Measurements from ENCODE around the gene SHCBP1L.

Gene SHCBP1L

DNA sequence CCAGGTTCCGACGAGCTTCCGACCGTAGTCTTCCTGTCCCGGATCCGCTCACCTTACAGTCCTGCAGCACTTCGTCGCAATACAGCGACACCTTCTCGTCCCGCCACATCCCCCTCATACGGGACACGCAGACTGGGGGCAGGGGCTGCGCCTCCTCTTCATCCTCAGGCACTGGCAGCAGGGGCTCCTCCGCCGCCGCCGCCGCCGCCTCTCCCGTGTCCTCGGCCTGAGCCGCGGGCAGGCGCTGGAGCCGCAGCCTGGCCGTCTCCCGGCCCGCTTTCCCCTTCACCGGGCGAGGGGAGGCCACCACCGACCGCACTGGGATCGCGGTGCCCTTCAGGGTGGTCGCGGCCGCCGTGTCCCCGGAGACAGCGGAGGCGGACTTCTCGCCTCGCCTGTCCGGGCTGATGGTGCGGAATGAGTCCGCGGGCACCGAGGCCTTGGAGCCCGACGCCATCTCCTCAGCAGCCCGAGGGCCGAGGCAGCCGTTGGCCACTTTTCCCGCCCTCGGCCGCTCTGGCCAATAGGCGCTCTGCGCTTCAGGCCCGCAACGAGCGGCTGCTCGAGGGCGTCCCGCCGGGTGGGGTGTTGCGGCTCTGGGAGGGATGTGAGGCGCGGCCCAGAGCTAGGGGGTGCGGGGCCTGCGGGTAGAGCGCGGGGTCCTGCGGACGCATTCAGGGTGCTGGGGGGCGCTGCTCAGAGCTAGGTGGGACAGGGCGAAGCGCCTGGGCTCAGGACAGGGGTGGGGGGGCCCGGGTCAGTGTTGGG is at the start of gene SHCBP1L:
Gene SHCBP1L (minus strand): TSS at position 490 of the 768 bp plus-strand sequence. CDS start 33 bp downstream, at position 457.
- no peak for DNase-seq

DNA sequence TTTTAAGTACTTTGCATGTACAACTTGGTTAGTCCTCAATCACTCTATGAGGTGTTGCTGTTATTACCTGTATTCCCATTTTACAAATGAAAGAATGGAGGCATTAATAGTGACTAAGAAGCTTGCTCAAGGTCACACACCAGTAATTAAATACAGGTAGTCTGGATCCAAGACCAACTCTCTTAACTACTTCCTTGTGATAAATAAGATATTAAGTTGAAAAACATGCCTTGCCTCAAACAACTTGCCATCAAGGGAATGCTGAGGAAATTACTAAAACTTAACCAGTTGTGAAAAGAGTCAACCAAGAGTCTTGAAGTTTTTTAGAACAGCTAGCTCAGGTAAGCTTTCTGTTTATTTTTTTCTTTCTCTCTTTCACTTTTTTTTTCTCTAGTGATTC is 49.3 kb upstream of the SHCBP1L start:
- no peak for DNase-seq

DNA sequence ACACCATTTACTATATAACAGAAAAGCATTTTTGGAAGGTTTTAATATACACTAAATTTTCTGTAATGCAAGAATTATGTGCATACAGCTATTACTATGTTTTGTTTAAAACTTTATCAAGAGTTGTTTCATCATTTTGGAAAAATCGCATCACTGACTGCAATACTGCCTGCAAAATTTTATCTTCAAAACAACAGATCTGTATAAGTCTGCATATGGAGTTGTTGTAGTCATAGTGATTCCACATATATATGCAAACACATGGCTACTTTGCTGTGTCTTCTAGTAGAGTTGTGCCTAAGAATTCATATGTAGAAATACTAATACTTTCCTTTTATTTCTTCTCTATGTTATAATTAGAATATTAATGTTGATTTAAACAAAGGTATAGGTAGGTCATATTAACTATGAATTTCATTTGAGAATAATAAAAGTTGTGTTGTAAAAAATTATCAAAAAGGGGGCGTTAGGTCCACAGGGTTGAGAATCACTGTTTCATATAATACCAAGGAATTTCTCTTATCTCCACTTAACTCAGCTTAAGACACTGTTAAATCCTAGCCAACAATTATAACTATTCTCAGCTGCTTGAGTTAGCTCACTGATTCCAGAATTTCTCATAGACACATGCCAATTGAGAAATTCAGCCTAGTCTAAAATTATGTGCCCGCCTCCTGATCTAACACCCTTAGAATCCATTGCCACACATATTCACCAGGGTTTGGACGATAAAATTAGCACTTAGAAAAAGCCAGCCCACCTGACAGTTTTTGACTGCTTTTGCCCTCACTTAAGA is 47.4 kb upstream of the SHCBP1L start:
- DNase-seq, result no peak

DNA sequence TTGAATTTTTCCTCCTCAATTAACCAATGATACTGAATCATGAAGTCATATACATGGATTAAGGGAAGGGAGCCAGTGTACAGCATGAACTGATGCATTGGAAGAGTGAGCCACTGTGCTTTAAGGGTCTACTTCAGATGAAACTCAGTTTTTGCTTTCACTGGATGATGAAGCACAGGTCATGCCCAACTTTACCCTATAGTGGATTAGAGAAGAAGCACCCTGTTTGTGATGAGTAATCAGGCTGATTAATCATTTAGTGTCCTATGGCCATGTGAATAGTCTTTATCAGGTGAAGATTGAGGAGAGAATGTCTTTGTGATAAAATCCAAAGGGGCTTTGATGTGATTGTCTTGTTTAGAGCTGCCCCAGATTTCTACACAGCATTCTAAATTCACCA is 45.5 kb upstream of the SHCBP1L start:
- DNase-seq, result no peak

DNA sequence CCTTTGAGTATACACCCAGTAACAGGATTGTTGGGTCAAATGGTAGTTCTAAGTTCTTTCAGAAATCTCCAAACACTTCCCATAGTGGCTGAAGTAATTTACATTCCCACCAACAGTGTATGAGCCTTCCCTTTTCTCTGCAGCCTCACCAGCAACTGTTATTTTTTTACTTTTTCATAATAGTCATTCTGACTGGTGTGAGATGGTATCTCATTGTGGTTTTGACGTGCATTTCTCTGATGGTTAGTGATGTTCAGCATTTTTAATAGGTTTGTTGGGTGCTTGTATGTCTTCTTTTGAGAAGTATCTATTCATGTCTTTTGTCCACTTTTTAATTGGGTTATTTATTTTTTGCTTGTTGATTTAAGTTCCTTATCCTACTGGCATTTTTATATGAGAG is 43.9 kb upstream of the SHCBP1L start:
- no peak for DNase-seq

DNA sequence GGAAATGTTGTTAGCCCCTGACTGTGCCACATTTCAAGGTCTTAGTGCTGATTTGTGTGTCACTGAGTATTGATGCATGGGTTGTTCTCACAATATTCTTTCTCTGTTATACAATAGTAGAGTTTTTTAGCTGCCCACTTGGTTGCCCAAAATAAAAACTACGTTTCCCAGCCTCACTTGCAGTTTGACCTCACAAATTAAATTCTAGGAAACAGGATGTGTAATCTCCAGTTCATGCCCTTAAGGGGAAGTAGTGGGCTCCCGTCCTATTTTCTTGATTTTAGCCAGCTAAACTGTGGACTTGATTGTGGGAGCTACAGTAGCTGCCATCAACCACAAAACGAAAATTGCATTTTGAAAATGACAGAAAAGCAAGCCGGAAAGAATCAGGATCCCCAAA is 42.9 kb upstream of the SHCBP1L start:
- DNase-seq, result no peak

DNA sequence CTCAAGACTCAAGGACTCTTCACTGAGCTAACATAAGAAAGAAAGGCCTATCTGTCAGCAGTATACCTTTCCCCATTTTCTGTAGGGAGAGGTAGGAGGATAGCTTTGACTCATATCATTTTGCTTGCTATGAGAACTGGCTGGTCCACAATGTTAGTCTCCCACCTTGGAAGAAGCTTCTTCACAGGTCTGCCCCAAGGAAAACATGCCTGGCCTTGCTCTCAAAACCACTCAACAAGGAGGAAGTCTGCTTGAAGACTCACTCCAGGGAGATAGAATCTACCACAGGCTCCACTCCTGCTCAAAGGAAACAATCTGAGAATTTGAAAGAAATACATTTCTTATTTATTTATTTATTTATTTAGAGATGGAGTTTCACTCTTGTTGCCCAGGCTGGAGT is 40.8 kb upstream of the SHCBP1L start:
- no peak for DNase-seq

DNA sequence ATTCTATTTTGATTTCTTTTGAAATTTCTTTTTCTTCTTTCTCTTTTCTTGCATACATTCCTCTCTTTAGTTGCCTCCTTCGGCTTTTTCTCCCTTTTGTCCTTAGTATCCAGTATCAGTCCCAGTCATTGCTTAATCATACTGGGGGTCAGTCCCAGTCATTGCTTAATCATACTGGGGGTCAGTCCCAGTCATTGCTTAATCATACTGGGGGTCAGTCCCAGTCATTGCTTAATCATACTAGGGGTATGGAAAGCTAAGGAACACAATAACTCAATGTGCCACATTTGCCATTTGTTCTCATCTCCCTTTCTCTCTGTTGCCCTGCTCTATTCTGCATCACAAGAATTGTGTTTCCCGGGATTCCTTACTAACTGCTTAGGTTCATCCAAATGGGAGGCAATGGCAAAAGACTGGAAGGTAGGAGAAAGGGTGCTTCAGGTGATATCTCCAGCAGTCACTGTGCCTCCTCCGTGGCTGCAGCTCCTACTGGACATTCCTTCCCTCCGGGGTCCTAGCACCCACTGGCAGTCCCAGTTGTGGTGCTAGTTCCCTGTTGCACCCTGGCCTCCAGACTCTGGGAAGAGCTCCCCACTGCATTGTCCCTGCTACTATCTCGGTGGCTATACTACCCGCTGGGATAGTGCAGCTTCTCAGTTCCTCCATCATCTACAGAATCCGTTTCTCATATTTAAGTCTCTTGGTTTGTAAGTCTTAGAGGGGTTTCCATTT is 37.6 kb upstream of the SHCBP1L start:
- no peak for DNase-seq

DNA sequence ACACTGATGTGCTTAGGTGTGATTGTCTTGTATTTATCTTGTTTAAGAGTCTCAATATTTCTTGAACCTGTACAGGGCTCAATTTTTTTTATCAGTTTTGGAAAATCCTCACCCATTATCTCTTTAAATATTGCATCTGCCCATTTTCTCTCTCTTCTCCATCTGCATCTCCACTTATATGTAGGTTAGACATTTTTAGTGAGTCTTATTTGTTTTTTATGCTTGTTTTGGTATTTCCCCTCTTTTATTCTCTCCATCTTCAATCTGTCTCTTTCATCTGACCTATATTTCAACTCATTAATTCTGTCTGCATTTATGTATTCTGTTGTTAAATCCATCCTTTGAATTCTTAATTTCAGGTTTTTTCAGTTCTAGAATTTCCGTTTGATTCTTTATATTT is 32.9 kb upstream of the SHCBP1L start:
- no peak for DNase-seq

DNA sequence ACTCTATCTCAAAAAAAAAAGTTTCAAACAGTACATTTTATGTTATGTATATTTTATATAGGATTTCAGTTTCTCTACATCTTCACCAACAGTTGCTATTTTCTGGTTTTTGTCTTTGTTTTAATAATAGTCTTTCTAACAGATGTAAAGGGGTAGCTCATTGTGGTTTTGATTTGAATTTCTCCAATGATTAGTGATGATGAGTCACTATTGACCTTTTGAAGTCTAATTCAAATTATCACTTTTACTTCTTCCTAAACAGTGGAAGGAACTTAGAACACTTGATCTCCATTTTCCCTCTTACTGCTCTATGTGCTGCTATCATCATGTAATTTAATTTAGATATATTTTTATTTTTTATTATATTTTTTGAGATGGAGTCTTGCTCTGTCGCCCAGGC is 31.7 kb upstream of the SHCBP1L start:
- DNase-seq, result no peak

DNA sequence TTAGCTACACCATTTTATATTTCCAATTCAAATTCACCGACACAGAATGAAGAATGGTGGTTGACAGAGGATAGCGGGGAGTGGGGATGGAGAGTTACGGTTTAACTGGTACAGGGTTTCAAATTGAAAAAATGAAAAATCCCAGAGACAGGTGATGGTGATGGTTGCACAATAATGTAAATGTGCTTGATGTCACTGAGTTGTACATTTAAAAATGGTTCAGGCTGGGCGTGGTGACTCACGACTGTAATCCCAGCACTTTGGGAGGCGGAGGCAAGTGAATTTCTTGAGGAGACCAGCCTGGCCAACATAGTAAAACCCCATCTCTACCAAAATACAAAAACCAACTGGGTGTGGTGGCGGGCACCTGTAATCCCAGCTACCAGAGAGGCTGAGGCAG is 31.2 kb upstream of the SHCBP1L start:
- DNase-seq, result no peak

DNA sequence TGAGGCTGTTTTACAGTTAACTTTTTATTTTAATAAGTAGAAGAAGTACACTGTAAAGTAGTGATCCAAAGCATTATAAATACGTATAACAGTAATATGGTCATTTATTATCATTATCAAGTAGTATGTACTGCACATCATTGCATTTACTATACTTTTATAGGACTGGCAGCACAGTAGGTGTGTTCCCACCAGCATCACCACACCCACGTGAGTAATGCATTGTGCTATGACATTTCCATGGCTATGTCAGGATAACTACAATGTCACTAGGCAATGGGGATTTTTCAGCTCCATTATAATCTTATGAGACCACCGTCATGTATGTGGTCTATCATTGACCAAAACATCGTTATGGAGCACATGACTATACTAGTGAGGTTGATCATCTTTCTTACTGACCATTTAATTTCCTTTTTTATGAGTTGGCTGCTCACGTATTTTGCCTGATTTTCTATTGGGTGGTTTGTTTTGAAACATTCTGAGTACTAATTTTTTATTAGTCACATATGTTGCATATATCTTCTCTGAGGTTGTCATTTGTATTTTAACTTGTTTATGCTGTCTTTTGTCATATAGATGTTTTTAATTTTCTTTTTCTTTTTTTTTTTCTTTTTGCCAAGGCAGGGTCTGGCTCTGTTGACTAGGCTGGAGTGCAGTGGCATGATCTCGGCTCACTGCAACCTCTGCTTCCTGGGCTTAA is 25.3 kb upstream of the SHCBP1L start:
- no peak for DNase-seq

DNA sequence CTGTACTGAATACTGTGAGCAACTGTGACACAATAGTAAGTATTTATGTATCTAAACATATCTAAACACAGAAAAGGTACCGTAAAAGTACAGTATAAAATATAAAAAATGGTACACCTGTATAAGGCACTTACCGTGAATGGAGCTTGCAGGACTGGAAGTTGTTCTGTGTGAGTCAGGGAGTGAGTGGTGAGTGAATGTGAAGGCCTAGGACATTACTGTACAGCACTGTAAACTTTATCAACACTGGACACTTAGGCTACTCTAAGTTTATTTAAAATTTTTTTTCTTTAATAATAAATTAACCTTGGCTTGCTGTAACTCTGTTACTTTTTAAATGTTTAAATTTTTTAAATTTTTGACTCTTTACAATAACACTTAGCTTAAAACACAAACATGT is 24.5 kb upstream of the SHCBP1L start:
- no peak for DNase-seq

DNA sequence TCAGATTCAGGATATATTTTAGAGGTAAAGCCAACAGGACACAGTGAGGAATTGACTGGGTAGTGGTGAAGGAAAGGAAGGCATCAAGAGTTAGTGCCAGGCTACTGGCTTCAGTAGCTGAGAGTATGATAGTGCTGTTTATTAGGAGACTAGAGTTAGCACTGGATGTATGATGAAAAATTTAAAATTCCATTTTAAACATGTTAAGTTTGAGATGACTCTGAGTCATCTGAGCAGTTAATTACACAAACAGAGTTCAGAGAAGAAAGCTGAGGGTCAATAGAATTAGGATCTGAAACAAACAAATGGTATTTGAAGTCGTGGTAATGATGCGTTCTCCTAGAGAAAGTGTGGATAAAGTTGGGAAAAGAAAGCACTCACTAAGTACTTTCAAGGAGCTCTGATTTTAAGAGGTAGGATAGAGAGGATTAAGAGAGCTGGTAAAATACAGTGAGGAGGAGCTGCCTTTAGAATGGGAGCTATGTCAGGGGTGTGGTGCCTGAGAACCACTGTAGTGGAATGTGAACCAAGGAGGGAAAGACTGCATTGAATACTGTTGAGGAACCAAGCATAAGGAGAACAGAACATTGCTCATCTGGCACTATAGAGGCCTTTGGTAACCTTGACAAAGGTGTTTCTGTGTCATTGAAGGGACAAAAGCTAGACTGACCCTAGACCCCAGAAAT is 21.7 kb upstream of the SHCBP1L start:
- no peak for DNase-seq

DNA sequence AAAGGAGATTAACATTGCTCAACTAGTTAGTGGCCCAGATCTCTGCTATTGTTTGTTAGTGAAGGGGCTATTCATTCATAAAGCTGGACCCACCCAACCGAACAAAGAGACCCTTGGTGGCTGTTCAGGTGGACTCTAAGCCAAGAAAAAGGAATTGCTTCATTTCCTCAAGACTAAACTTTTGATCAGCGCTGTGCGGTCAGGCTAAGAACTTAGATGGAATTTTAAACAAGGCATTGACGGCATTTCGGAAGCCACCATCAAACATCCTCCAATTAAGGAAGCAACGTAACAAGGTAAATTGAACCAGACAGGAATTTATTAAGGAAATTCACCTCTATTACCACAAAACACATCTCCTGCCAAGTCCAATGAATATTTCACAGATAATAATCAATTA is 19.9 kb upstream of the SHCBP1L start:
- no peak for DNase-seq

DNA sequence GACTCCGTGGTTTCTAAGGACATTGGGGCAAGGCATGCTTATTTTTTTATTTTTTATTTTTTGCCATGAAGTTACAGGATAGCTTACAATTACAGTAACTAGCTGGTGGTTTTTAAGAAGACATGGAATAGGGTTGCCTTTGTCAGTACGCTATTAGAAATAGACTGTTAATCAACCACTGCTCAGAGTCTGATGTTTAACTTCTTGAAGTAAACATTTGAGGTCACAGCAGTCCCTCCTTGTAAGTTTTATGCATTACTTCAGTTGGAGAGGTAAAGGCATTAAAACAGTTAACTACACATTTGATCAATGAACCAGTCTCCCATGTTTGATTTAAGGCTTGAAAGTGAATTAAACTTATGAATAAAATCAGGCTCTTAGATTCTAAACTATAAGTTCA is 19.3 kb upstream of the SHCBP1L start:
- no peak for DNase-seq

DNA sequence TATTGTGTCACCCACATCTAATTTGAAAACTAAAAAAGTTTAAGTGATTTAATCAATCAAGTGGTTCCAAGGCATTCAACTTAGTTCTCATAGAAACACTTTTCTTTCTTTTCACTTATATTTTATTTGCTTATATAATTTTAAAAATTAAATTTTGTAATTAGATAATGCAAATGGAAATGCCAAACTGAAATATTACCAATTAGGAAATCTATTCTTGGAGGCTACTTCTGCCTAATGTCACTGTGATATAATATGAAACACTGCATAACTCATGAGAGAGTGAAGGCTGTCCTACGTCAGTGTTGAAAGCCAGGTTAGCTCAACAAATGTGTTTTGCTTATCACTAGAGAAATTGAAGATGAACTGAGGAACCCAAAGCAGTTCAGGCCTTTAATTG is 18.3 kb upstream of the SHCBP1L start:
- no peak for DNase-seq

DNA sequence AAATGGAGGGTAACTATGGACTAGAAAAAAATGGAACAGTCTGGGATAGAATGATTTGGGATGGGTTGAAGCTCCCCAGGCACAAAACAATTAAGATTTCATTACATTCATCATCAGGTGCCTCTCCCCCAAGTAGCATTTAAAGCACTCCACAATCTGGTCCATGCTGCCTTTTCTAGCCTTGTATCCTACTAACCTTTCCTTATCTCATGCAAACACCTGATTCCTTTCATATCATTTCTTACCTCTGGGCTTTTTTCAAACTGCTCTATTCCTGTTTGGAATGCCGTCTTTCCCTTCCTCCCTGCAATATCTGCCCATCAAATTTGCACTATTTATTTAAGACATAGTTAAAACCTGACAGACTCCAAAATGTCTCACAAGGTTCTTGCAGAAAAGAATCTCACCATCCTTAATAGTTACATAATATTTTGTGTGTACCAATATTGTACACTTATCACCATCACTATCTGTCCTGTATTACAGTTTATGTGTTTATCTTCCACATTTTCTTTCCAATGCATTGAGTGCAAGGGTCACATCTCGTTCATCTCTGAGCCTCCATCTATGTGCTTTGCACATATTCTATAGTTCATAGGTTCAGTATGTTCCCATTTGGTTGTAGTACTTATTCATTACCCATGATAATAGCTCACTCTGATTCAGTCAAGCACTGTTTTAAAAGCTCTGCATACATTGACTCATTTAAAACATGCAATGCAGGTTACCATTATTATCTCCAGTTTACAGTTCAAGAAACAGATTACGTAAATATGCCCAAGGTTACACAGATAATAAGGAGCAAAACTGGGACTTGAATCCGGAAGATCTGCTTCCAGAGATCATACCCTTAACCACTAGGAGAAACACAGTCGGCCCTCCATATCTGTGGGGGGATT is 16.1 kb upstream of the SHCBP1L start:
- DNase-seq, result no peak

DNA sequence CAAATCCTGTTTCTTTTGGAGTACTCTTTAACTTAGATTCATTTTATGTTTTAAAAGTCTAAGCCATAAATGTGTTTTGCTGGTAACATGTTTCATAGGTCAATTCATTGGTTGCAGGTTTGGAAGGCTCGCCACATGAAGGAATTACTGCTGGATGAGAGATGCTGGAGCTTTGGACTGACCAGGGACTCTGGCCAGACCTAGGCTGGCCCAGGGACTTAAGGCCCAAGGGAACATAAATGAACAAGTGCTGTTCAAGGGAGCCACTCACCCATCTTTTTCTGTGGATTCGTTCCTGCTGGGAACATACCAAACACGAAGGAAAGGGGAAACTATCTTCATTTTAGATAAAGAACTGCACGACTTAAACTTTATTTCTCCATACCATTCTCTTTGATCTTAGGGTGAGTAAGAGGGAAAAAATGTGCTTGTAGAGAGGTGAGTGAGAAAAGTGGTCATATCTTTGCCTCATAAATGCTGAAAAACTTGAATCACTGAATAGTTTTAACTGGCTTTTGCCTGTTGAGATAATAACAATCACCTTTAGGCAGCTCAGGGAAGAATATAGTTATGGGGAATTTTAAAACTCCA is 15.3 kb upstream of the SHCBP1L start:
- DNase-seq, result no peak

DNA sequence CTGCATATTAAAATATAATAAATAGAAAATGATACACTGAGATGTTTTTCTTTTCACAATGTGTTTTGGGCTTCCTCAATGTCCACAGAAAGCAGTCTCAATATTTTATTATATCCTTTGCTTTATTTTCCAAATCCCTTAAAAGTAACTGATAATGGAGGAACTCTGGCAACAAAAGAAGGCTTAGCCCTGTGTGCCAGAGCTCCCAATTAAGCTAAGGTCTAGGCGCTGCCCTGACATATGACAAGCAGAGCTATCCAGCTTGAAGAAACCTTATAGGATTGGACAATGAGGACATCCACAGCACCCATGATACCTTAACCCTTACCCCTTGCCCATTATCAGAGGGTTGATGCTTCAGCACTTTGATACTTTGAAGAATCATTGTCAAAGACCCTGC is 12.9 kb upstream of the SHCBP1L start:
- no peak for DNase-seq

DNA sequence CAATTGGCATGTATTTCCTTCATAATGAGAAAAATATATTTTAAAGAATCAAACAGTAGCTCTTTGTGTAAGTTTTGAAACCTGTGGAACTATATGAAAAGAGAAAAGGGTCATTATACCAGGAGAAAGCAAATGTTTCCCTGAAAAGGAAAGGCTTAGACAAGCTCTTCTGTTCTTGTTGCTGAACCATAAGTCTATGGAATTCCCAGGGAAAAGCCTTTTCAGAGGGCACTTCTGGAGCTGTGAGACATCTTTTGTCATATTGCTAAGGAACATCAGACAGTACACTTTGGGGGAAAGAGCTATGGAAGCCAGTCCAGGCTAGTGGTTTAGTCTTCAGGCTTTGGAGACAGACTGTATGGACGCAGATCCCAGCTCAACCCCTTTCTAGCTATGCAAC is 12.1 kb upstream of the SHCBP1L start:
- no peak for DNase-seq
